ENCODE data around the gene NAE1.

Gene NAE1

DNA sequence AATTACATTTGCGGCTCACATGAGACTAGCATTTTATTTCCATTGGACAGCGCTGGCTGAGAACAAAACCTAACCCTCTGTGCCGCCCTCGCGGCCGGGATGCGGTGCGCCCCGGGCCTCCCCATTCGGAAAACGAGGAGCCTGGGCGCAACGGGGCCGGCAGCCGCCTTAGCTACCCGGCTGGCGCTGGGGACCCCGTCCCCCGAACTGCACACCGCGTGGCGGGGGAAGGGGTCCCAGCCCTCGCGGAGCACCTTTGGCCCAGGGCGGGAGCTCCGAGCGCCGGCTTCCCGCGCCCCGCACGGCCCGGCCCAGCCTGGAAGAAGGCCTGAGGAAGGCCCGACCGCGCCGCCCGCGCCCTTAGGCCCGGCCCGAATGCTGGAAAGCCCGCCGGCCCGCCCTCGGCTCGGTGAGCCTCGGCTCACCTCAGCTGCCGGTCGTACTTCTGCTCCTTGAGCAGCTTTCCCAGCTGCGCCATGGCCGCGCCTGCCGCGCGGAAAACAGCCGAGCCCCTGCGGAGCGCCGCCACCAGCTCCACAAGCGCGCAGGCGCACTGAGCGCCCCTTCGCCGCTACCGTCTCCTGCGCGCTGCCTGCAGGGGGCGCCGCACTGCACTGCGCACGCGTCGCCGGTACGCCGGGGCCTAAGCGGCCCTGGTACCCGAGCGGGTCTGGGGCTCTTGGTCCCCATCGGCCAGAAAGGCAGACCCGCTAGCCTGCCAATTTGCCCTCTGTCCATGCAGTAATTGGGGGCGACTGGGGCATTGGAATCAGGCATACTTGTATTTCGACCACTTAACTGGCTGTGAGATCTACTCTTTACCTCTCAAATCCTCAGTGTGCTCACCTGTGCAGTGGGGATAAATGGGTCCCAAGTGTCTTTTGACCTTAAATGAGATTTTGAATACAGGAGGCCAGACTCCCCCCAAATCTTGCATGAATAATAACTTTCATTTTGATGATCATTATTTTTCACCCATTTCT lies at the start of gene NAE1:
TSS of gene NAE1 (minus strand) at position 555 of the 983 bp plus-strand sequence. CDS start at position 478, 77 bp downstream.
- peak within 1 kb of the TSS; percentile 59 for H3K4me3 ChIP-seq (ENCODE audit: low read depth, low read length)
- peak; percentile 86 for DNase-seq (ENCODE audit: low read depth, low spot score)
- in situ Hi-C loops (cut with HindIII; ENCODE audit: low sequenced_read_pairs) = no loop called here
- TF ChIP-seq CTCF (IDR thresholded peaks at IDR 0.05; ENCODE audit: low read depth, low read length) = peak; percentile 91

DNA sequence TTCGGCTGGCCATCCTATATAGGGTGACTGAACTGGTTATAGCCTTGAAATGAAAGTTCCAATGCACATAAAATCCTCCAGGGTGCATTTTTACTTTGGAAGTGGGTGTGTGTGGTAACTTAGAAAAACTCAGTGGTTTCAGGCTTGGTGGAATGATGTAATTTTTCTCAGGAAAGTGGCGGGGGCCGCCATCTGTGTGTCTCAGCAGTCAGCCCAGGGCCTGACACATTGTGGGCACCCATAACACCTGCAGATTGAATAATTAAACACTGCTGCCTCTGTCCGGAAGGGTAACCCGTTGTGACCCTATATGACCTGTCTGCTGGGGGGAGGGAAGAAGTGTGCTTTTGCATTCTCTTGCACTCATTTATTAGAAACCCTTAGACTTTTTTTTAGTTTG lies 47.3 kb upstream of the NAE1 start:
- no peak overlapping the region for H3K4me3 ChIP-seq (ENCODE audit: low read depth, low read length)
- peak; percentile 39 for DNase-seq (ENCODE audit: low read depth, low spot score)
- TF ChIP-seq CTCF (IDR thresholded peaks at IDR 0.05; ENCODE audit: low read depth, low read length) = no peak
- in situ Hi-C loops (cut with HindIII; ENCODE audit: low sequenced_read_pairs) = no loop called here

- TF ChIP-seq CTCF (IDR thresholded peaks at IDR 0.05; ENCODE audit: low read depth, low read length) = no peak
- in situ Hi-C loops (cut with HindIII; ENCODE audit: low sequenced_read_pairs) = no loop called here
- peak; percentile 67 for DNase-seq (ENCODE audit: low read depth, low spot score)
- H3K4me3 ChIP-seq (ENCODE audit: low read depth, low read length) = no peak overlapping the region
Observed at GRCh38 chr16:66874079-66874775, 43.5 kb upstream of the NAE1 start.

- in situ Hi-C loops (cut with HindIII; ENCODE audit: low sequenced_read_pairs) = no loop called here
- no peak overlapping the region for H3K4me3 ChIP-seq (ENCODE audit: low read depth, low read length)
- TF ChIP-seq CTCF (IDR thresholded peaks at IDR 0.05; ENCODE audit: low read depth, low read length) = no peak
- DNase-seq (ENCODE audit: low read depth, low spot score) = no peak
Observed at GRCh38 chr16:66873685-66874055, 42.9 kb upstream of the NAE1 start.

GRCh38 chr16:66872943-66873684 lies 42.3 kb upstream of the NAE1 start:
- in situ Hi-C loops (cut with HindIII; ENCODE audit: low sequenced_read_pairs) = no loop called here
- peak; percentile 93 for TF ChIP-seq CTCF (IDR thresholded peaks at IDR 0.05; ENCODE audit: low read depth, low read length)
- peak overlapping the region; percentile 32 for H3K4me3 ChIP-seq (ENCODE audit: low read depth, low read length)

DNA sequence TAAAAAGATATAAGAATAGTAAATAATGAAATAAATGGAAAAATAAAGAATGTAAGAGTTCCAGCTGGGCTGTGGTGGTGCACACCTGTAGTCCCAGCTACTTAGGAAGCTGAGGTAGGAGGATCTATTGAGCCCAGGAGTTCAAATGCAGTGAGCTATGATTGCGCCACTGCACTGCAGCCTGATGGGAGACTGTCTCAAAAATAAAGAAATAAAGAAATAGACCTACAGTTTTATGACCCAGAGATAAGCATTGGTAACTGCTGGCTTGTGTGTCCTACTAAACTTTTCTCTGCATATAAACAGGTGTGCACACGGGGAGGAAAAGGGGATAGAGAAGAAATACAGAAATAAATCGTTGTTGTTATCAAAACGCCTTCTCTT lies 41.8 kb upstream of the NAE1 start:
- DNase-seq (ENCODE audit: low read depth, low spot score) = no peak
- peak overlapping the region; percentile 32 for H3K4me3 ChIP-seq (ENCODE audit: low read depth, low read length)
- in situ Hi-C loops (cut with HindIII; ENCODE audit: low sequenced_read_pairs) = no loop called here
- no peak for TF ChIP-seq CTCF (IDR thresholded peaks at IDR 0.05; ENCODE audit: low read depth, low read length)

More at GRCh38 chr16:66872943-66873684, 42.3 kb upstream of the NAE1 start:
- DNase-seq (ENCODE audit: low read depth, low spot score) = peak; percentile 100
